ENCODE results near the gene METTL23. TPM values are rescaled to one million over a fixed set of nuclear protein-coding genes. Genes with fewer than 3 reads are reported as not detected.

The METTL23 gene
- polyA plus RNA-seq, 1 donor from 2014 or later = 59.8 TPM

- Histone ChIP-seq H3K9me3 (ENCODE audit: low read length) (no peaks in the 10 kb centered on the region), H3K9me2 (ENCODE audit: insufficient read depth, low read length) (no peaks in the 10 kb centered on the region), H3K4me3 (ENCODE audit: low read length) (no peak overlapping the region), H3F3A (ENCODE audit: insufficient read depth, low read length, poor library complexity, severe bottlenecking) (no peaks in the 10 kb centered on the region), H3K9ac (ENCODE audit: low read length) (no peak overlapping the region), H3K27me3 (ENCODE audit: insufficient read depth, low read depth, low read length) (no peaks in the 10 kb centered on the region), H4K20me1 (ENCODE audit: insufficient read depth) (no peaks in the 10 kb centered on the region), H3K27ac (ENCODE audit: low read length) (no peak overlapping the region), H3K4me2 (ENCODE audit: low read length) (no peak overlapping the region), H2AFZ (ENCODE audit: low read depth, low read length) (no peak overlapping the region), H3K36me3 (ENCODE audit: insufficient read depth, low read length) (peaks cover 4% of the 10 kb centered on the region), H3K79me2 (replicated peaks; ENCODE audit: insufficient read depth, low read length) (no peaks in the 10 kb centered on the region)
- TF ChIP-seq POLR2AphosphoS5 (IDR thresholded peaks at IDR 0.05) (no peak), SMC3 (conservative IDR thresholded peaks at IDR 0.05; ENCODE audit: poor library complexity) (no peak), EZH2 (IDR thresholded peaks at IDR 0.05; ENCODE audit: borderline replicate concordance, insufficient read depth, low read length, poor library complexity, severe bottlenecking) (no peak), RAD21 (conservative IDR thresholded peaks at IDR 0.05) (no peak), TAF1 (IDR thresholded peaks at IDR 0.05; ENCODE audit: low read depth) (no peak), REST (IDR thresholded peaks at IDR 0.05; ENCODE audit: borderline replicate concordance) (no peak), EP300 (conservative IDR thresholded peaks at IDR 0.05; ENCODE audit: poor library complexity, severe bottlenecking) (no peak), MXI1 (conservative IDR thresholded peaks at IDR 0.05; ENCODE audit: poor library complexity, severe bottlenecking) (no peak), CTCF (IDR thresholded peaks at IDR 0.05; ENCODE audit: poor library complexity, severe bottlenecking) (no peak)
Observed at GRCh38 chr17:76713765-76714164, 12.9 kb upstream of the METTL23 start.

GRCh38 chr17:76714336-76714735, 12.3 kb upstream of the METTL23 start:
- TF ChIP-seq RAD21 (conservative IDR thresholded peaks at IDR 0.05) = no peak
- no peak for TF ChIP-seq TAF1 (IDR thresholded peaks at IDR 0.05; ENCODE audit: low read depth)
- TF ChIP-seq MXI1 (conservative IDR thresholded peaks at IDR 0.05; ENCODE audit: poor library complexity, severe bottlenecking) = no peak
- no peak for TF ChIP-seq SMC3 (conservative IDR thresholded peaks at IDR 0.05; ENCODE audit: poor library complexity)
- no peak for TF ChIP-seq CTCF (IDR thresholded peaks at IDR 0.05; ENCODE audit: poor library complexity, severe bottlenecking)
- TF ChIP-seq EZH2 (IDR thresholded peaks at IDR 0.05; ENCODE audit: borderline replicate concordance, insufficient read depth, low read length, poor library complexity, severe bottlenecking) = no peak
- TF ChIP-seq REST (IDR thresholded peaks at IDR 0.05; ENCODE audit: borderline replicate concordance) = no peak
- no peak for TF ChIP-seq EP300 (conservative IDR thresholded peaks at IDR 0.05; ENCODE audit: poor library complexity, severe bottlenecking)
- no peak for TF ChIP-seq POLR2AphosphoS5 (IDR thresholded peaks at IDR 0.05)
- no peaks in the 10 kb centered on the region for H3K27me3 ChIP-seq (ENCODE audit: insufficient read depth, low read depth, low read length)
- peaks cover 4% of the 10 kb centered on the region for H3K36me3 ChIP-seq (ENCODE audit: insufficient read depth, low read length)
- no peak overlapping the region for H3K27ac ChIP-seq (ENCODE audit: low read length)
- H3K4me3 ChIP-seq (ENCODE audit: low read length) = no peak overlapping the region
- no peaks in the 10 kb centered on the region for H3F3A ChIP-seq (ENCODE audit: insufficient read depth, low read length, poor library complexity, severe bottlenecking)
- no peaks in the 10 kb centered on the region for H3K9me2 ChIP-seq (ENCODE audit: insufficient read depth, low read length)
- no peaks in the 10 kb centered on the region for H4K20me1 ChIP-seq (ENCODE audit: insufficient read depth)
- no peak overlapping the region for H3K9ac ChIP-seq (ENCODE audit: low read length)
- H3K9me3 ChIP-seq (ENCODE audit: low read length) = no peaks in the 10 kb centered on the region
- no peaks in the 10 kb centered on the region for H3K79me2 ChIP-seq (replicated peaks; ENCODE audit: insufficient read depth, low read length)
- no peak overlapping the region for H2AFZ ChIP-seq (ENCODE audit: low read depth, low read length)
- no peak overlapping the region for H3K4me2 ChIP-seq (ENCODE audit: low read length)
